ENCODE results near the gene D2HGDH. TPM values are rescaled to one million over a fixed set of nuclear protein-coding genes. Genes with fewer than 3 reads are reported as not detected.
A peak's percentile ranks its signal among the peaks of the same experiment; 100 is the strongest.

D2HGDH gene
- total and polyA plus RNA-seq, 2 of the 13 experiments (the other 11 are each of a cell fraction or from before 2014, with no cell fraction given), result 19.2 to 20.3 TPM

- TF ChIP-seq CTCF (CRISPR knock-in tag; IDR thresholded peaks at IDR 0.05) (0 out of 2 replicates have a peak, but pooled peaks have one; percentile 16), PAXIP1 (CRISPR knock-in tag; conservative IDR thresholded peaks at IDR 0.05) (peak; percentile 57; the same call in 1 of the 2 replicates), EED (CRISPR knock-in tag; IDR thresholded peaks at IDR 0.05) (peak; percentile 72), ASH2L (IDR thresholded peaks at IDR 0.05; ENCODE audit: insufficient read length, low read depth, low read length) (peak; percentile 0), RCOR2 (CRISPR knock-in tag; IDR thresholded peaks at IDR 0.05) (no peak), ZNF687 (CRISPR knock-in tag; IDR thresholded peaks at IDR 0.05) (peak; percentile 77), ZNF660 (CRISPR knock-in tag; IDR thresholded peaks at IDR 0.05; ENCODE audit: borderline replicate concordance, low read depth) (no peak), PCBP1 (IDR thresholded peaks at IDR 0.05; ENCODE audit: borderline replicate concordance, low read depth, low read length) (no peak; the same call in 1 of the 2 replicates), HOXA3 (CRISPR knock-in tag; IDR thresholded peaks at IDR 0.05) (peak; percentile 16; the same call in 1 of the 2 replicates), BRD4 (CRISPR knock-in tag; IDR thresholded peaks at IDR 0.05) (0 out of 2 replicates have a peak, but pooled peaks have one; percentile 8), RBM22 (optimal IDR thresholded peaks at IDR 0.05; ENCODE audit: low read length) (no peak), ZNF772 (CRISPR knock-in tag; IDR thresholded peaks at IDR 0.05) (peak; percentile 63; the same call in 1 of the 2 replicates), ZFP91 (CRISPR knock-in tag; IDR thresholded peaks at IDR 0.05; ENCODE audit: borderline replicate concordance) (0 out of 2 replicates have a peak, but pooled peaks have one; percentile 23), GATAD2A (CRISPR knock-in tag; IDR thresholded peaks at IDR 0.05) (peak; percentile 20; the same call in 1 of the 2 replicates), ZNF883 (CRISPR knock-in tag; IDR thresholded peaks at IDR 0.05; ENCODE audit: not compliant biosample characterization) (peak; percentile 32)
Measured at GRCh38 chr2:241775223-241776177, 41.1 kb downstream of the D2HGDH start (continued).

All from HepG2 (cell line).